DMS 273 (cell line): ENCODE data around the gene NIP7.
"Not testable (repeated sequence)": the region's sequence is repeated elsewhere in the genome, so short reads cannot be mapped to it uniquely, and the experiment has no call there.

Experiments used
- DNase-seq: peaks from one replicate; lab custom pipeline; 2025; ENCODE audit not compliant: unreplicated experiment; lab: John Stamatoyannopoulos, UW

The NIP7 gene

GRCh38 chr16:69339289-69340094 lies at the start of gene NIP7, which contains the start of gene COG8:
Gene NIP7 (plus strand): TSS chr16:69339772. CDS start chr16:69339830, 58 bp downstream.
Gene COG8 (minus strand): TSS chr16:69339564. CDS start chr16:69339552, 12 bp downstream.
- DNase-seq, result peak; percentile 99

- not testable (repeated sequence) for DNase-seq
These were observed 47.9 kb upstream of the NIP7 start for GRCh38 chr16:69291657-69292056.

- DNase-seq, result peak; percentile 17
These were observed 46.2 kb upstream of the NIP7 start for GRCh38 chr16:69293401-69293800.

GRCh38 chr16:69294051-69294450 lies 45.5 kb upstream of the NIP7 start:
- no peak for DNase-seq

- DNase-seq, result not testable (repeated sequence)
These were observed 42.8 kb upstream of the NIP7 start for GRCh38 chr16:69296771-69297170.

GRCh38 chr16:69298261-69298660 lies 41.3 kb upstream of the NIP7 start:
- no peak for DNase-seq

GRCh38 chr16:69301187-69301586 lies 38.4 kb upstream of the NIP7 start:
- no peak for DNase-seq

- no peak for DNase-seq
These were observed 37.7 kb upstream of the NIP7 start for GRCh38 chr16:69301861-69302260.

- no peak for DNase-seq
These were observed 37.3 kb upstream of the NIP7 start for GRCh38 chr16:69302301-69302700.

- peak; percentile 37 for DNase-seq
These were observed 33.5 kb upstream of the NIP7 start for GRCh38 chr16:69306031-69306430.

- DNase-seq, result no peak
These were observed 32.5 kb upstream of the NIP7 start for GRCh38 chr16:69307091-69307490.

- DNase-seq, result no peak
These were observed 31.7 kb upstream of the NIP7 start for GRCh38 chr16:69307856-69308255.

GRCh38 chr16:69309316-69309715 lies 30.3 kb upstream of the NIP7 start:
- DNase-seq, result no peak

GRCh38 chr16:69310653-69311532 lies 28.7 kb upstream of the NIP7 start, which contains the start of gene VPS4A:
Gene VPS4A (plus strand): TSS chr16:69311350. CDS start chr16:69311512, 162 bp downstream.
- peak; percentile 98 for DNase-seq

GRCh38 chr16:69311533-69312387 lies 27.8 kb upstream of the NIP7 start:
- peak; percentile 71 for DNase-seq

- peak; percentile 67 for DNase-seq
These were observed 26.1 kb upstream of the NIP7 start for GRCh38 chr16:69313469-69313868.

GRCh38 chr16:69314534-69314933 lies 25.0 kb upstream of the NIP7 start:
- no peak for DNase-seq

- DNase-seq, result no peak
These were observed 23.9 kb upstream of the NIP7 start for GRCh38 chr16:69315486-69316311.

GRCh38 chr16:69316595-69317034 lies 23.0 kb upstream of the NIP7 start:
- DNase-seq, result no peak
